ENCODE measurements around the gene NRROS.

The NRROS gene

GRCh38 chr3:196651819-196652218, 12.3 kb downstream of the NRROS start:
- DNase-seq, result no peak

- no peak for DNase-seq
Observed at GRCh38 chr3:196652961-196653795, 13.7 kb downstream of the NRROS start.

GRCh38 chr3:196654006-196654734, 14.7 kb downstream of the NRROS start:
- DNase-seq, result no peak

DNA sequence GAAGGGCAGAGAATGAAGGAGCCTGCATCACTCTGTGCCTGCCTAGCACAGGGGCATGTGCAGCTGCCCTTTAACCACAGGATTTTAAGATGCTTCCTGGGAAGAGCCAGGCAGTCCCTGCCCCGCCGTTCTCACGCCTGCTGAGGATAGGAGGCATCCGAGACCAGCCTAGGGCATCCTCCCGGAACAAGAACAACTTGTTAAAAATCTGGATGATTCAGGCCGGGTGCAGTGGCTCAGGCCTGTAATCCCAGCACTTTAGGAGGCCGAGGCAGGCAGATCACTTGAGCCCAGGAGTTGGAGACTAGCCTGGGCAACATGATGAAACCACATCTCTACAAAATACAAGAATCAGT, 15.2 kb downstream of the NRROS start:
- no peak for DNase-seq

DNA sequence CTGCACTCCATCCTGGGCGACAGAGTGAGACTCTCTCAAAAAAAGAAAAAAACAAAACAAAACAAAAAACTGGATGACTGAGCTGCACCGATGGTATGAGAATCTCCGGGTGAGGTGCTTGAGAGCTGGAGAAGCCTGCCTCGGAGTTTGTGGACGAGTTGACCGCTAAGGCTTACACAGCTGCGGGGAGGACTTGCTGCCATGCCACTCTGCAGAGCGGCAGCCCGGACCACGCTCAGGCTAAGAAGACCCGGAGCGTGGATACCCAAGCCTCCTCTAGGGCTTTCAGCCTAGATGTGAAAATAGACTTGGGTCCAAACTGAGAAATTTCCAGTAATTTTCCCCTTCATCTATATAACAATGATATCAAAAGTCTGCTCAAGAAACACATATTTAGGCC, 16.0 kb downstream of the NRROS start:
- no peak for DNase-seq

- no peak for DNase-seq
Observed at GRCh38 chr3:196656213-196656612, 16.7 kb downstream of the NRROS start.

- no peak for DNase-seq
Observed at GRCh38 chr3:196659901-196660351, 20.4 kb downstream of the NRROS start.

- no peak for DNase-seq
Observed at GRCh38 chr3:196660381-196661166, 21.1 kb downstream of the NRROS start.

GRCh38 chr3:196661400-196661799, 21.9 kb downstream of the NRROS start:
- no peak for DNase-seq

DNA sequence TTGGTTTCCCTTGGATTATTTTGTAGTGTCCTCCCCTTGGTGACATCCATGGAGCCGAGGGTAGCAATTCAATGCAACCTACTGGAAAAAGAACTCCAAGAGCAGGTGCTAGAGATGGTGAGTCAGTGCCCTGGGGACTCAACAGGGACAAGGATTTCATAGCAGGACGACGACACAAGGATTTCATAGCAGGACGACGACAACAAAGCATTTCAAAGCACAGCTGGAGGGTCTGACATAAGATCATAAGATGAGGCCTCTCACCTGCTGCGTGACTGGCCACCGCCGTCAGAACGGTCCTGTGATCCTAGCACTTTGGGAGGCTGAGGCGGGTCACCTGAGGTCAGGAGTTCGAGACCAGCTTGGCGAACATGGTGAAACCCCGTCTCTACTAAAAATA, 22.5 kb downstream of the NRROS start:
- DNase-seq, result no peak

DNA sequence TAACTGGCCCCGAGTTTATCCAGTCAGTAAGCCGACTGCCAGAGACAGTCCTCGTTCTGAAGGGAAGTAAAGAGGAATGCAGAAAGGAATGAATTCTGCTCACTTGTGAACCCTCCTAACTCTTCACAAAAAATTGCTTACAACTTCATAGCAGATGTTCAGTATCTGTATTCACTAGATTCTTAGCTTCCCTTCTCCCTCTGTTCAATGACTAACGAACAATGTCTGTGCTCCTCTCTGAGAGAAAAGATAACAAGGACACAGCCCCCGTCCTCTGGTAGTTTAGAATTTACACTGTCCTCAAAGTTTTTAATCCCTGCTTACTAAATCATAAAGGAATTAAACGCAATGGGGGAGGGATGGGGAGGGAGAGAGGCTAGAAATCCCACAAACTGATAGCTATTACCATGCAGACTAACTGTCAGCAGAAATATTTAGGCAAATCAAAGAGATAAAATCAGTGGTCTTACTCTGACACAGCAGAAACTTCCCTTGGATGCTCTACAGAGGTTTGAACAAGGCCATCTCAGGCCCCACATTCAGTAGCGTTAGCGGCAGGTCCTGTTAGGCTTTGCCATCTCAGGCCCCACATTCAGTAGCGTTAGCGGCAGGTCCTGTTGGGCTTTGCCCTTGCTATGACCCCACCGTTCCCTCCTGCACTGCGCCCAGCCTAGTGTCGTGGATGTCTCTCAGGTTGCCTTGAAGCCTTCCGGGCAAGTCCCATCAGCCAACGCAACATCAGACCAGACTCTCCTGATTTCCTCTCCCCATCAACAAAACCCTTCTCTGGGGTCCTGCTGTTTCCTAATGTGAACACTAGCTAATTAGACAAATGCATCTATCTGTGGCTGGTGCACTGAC, 23.4 kb downstream of the NRROS start:
- no peak for DNase-seq

DNA sequence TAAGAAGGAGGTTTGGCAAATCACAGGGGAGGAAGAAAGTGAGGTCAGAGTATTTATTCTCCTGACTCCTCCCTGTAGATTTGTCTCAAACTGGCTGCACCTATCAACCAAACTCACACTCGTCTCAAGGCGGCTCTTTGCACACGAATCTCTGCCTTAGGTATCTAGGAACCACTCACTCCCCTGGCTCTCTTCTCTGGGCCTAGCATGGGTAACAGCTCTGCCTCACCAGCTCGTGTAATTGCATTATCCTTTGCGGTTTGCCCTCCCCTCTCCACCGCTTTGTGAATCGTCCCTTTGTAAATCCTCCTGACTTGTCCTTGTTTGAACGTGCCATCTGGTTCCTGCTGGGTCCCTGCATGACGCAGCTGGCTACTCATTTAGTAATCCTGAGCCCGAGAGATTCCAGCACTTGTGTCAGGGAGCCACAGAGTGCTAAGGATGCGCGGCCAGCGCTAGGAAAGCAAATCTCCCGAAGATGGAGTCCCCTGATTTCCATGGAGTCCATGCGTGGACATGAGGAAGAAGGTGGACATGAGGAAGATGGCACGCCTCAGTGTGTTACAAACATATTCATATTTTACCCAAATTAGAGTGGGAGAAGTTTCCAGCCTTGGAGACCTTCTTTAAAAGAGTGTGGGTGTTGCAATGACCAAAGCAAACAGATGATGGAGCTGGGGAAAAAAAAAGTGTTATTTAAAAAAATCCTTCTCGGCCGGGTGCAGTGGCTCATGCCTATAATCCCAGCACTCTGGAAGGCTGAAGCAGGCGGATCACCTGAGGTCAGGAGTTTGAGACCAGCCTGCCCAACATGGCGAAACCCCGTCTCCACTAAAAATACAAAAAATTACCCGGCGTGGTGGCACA, 26.7 kb downstream of the NRROS start:
- peak; percentile 23 for DNase-seq

DNA sequence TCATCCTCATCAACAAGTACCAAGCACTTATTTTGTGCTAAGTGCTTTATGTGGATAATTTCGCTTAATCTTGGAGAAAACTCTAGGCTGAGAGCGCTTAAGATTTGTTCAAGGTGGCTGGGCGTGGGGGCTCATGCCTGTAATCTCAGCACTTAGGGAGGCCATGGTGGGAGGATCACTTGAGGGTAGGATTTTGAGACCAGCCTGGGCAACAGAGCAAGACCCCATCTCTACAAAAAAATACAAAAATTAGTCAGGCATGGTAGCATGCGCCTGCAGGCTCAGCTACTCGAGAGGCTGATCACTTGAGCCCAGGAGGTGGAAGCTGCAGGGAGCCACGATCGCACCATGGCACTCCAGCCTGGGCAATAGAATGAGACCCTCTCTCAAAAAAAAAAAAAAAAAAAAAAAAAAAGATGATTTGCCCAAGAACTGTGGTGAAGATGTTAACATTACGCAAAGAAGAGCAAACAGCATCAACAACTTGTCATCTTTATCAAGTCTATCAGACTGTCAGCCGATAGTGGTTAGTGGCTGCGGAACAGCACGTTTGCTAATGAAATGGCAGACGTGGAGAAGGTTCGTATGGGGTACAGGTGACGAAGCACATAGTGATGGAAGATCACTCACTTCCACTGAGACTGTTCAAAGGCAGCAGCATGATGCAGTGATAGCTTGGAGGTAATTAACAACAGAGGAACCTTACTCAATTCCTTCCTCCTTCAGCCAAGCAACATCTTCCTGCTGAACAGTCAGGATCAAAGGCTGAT, 27.7 kb downstream of the NRROS start:
- no peak for DNase-seq

DNA sequence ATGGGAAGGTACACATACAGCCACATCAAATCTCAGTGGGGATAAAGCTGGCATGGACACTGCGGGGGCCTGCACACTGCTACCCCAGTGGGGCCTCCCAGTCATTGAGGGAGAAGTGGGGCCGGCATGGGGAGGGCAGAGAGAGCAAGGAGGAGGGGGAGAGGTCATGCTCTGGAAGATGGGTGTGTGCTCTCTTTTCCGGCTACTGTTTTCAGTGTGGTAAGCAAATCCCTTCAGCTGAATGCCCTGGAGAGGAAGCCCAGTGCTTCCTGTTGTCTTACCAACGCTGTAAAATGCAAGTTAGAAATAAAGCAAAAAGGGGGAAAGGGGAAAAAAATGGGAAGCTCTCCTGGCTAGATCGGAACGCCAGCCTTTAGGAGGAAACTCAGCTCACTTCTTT, 30.8 kb downstream of the NRROS start:
- DNase-seq, result no peak

DNA sequence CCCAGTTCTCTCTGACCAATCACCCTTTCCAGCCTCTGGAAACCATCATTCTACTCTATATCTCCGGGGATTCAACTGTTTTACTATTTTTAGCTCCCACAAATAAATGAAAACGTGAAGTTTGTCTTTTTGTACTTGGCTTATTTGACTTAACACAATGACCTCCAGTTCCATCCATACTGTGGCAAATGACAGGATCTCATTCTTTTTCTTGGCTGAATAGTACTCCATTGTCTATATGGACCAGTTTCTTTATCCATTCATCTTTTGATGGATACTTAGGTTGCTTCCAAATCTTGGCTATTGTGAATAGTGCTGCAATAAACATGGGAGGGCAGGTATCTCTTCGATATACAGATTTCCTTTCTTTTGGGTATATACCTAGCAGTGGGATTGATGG, 34.1 kb downstream of the NRROS start:
- DNase-seq, result no peak

DNA sequence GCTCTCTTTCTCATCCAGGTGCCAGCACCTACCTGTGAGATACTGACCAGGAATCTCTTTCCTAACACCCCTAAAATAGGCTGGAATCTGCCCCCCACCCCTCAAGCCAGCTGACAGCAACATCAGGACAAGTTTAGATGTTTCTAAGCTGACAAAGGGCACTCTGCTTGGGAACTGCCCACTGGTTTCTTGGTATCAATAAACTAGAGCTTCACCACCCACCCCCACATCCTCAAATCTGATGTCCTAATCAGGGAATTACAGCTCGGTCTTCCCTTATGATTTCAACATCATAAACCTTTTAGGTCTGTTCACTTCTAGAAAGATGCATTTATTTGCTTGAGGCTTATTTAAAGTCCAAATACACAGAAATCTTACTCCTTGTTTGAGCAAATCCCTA, 37.9 kb downstream of the NRROS start:
- no peak for DNase-seq

GRCh38 chr3:196677931-196678330, 38.4 kb downstream of the NRROS start:
- DNase-seq, result no peak

DNA sequence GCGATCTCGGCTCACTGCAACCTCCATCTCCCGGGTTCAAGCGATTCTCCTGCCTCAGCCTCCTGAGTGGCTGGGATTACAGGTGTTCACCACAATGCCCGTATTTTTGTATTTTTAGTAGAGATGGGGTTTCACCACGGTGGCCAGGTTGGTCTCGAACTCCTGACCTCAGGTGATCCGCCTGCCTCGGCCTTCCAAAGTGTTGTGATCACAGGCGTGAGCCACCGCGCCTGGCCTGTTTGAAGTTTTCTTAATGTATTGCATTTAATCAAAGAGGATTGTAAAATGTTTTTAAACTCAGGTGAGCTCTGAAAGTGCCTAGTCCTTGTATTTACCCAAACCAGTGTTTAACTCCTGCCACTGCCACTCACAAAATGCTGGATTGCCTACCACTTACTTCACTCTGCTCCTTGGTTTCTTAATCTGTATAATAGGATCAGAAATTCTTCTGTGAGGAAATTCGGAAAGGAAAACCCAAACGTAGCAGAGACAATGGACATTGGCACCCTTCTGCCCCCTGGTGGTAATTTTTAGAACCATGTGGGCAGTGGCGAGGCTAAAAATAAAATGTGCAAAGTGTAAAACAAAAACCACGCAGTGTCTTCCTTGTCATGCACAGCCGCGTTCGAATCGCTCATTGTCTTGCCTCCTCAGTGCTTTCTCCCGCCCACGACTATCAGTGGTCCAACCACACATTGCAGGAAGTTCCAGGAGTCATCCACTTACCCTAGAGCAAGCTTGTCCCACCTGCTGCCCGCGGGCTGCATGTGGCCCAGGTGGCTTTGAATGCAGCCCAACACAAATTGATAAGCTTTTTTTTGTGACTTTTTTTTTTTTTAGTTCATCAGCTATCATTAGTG, 45.3 kb downstream of the NRROS start:
- DNase-seq, result peak; percentile 41

DNA sequence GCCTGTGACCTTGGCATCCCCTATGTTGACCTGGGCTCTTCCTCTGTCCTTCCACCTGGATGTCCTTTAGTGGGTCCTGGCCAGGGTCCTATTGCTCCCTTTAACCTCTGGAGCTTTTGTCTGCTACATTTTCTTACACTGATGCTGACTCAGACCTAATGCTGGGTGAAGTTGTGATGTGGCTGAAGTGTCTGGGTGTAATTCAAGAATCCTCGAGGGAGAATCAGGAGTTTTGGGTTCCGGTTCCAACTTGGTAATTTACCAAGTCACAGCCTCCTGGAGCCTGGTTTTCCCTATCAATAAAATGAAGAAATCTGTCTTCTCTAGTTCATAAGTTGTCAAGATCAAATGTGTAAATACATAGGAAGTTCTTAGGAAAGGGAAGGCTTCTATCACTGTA, 46.9 kb downstream of the NRROS start:
- no peak for DNase-seq

- DNase-seq, result no peak
Observed at GRCh38 chr3:196688349-196688748, 48.9 kb downstream of the NRROS start.
